Colonic mucosa (tissue), 4 donors: ENCODE data around the gene MED15. TPM values are rescaled to one million over a fixed set of nuclear protein-coding genes. Genes with fewer than 3 reads are reported as not detected.

Experiments
- DNase-seq: peaks from one replicate; pipeline ENCODE4 v3.0.0-alpha.2; 2020
- H3K27ac ChIP-seq: fragments of 200-600 bp; one replicate; pipeline ENCODE4 v1.8.0; 2021
- H3K27me3 ChIP-seq: fragments of 200-600 bp; one replicate; pipeline ENCODE4 v1.8.0; 2021
- H3K36me3 ChIP-seq: fragments of 200-600 bp; one replicate; pipeline ENCODE4 v1.8.0; 2021
- H3K4me1 ChIP-seq: fragments of 200-600 bp; one replicate; pipeline ENCODE4 v1.8.0; 2021; ENCODE audit warnings: mild to moderate bottlenecking
- H3K4me3 ChIP-seq: fragments of 200-600 bp; one replicate; pipeline ENCODE4 v1.8.0; 2021
- H3K9ac ChIP-seq, 2 donors: one replicate each; pipeline ENCODE4 v1.7.0; 2013; ENCODE audit warnings: control low read depth in 2 of 2, low read depth in 2 of 2, low read length in 2 of 2
- H3K9me3 ChIP-seq: fragments of 200-600 bp; one replicate; pipeline ENCODE4 v1.8.0; 2021
- CTCF ChIP-seq: fragments of 200-600 bp; IDR thresholded peaks from one replicate; pipeline ENCODE4 v1.8.0; 2022; ENCODE audit warnings: antibody characterized with exemption, mild to moderate bottlenecking
- intact Hi-C: fragments of 100-400 bp; cut with DNase I; formaldehyde crosslinking; loops from one replicate; pipeline ENCODE4 v1.14.1; 2022
- total RNA-seq, 2 donors: library from RNA; stranded (reverse); fragmentation: NEBNext Ultra II Directional in 1 of 2; extraction: Animal tissue kit (Norgen Biotek cat#: 25700) in 1 of 2; gene quantifications; one replicate each; pipeline ENCODE4 v1.2.1, GENCODE V29; 2021
- donor health status: healthy.
- donor health status: DM: no; HTN: no; CAD: no.
- donor health status: DM: no; HTN: no; CAD: no.

MED15 gene, protein sequence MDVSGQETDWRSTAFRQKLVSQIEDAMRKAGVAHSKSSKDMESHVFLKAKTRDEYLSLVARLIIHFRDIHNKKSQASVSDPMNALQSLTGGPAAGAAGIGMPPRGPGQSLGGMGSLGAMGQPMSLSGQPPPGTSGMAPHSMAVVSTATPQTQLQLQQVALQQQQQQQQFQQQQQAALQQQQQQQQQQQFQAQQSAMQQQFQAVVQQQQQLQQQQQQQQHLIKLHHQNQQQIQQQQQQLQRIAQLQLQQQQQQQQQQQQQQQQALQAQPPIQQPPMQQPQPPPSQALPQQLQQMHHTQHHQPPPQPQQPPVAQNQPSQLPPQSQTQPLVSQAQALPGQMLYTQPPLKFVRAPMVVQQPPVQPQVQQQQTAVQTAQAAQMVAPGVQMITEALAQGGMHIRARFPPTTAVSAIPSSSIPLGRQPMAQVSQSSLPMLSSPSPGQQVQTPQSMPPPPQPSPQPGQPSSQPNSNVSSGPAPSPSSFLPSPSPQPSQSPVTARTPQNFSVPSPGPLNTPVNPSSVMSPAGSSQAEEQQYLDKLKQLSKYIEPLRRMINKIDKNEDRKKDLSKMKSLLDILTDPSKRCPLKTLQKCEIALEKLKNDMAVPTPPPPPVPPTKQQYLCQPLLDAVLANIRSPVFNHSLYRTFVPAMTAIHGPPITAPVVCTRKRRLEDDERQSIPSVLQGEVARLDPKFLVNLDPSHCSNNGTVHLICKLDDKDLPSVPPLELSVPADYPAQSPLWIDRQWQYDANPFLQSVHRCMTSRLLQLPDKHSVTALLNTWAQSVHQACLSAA
- 100 to 1,000 TPM in 1 of 2 donors, 10 to 100 TPM in 1; 93.1 to 102 TPM for total RNA-seq

DNA sequence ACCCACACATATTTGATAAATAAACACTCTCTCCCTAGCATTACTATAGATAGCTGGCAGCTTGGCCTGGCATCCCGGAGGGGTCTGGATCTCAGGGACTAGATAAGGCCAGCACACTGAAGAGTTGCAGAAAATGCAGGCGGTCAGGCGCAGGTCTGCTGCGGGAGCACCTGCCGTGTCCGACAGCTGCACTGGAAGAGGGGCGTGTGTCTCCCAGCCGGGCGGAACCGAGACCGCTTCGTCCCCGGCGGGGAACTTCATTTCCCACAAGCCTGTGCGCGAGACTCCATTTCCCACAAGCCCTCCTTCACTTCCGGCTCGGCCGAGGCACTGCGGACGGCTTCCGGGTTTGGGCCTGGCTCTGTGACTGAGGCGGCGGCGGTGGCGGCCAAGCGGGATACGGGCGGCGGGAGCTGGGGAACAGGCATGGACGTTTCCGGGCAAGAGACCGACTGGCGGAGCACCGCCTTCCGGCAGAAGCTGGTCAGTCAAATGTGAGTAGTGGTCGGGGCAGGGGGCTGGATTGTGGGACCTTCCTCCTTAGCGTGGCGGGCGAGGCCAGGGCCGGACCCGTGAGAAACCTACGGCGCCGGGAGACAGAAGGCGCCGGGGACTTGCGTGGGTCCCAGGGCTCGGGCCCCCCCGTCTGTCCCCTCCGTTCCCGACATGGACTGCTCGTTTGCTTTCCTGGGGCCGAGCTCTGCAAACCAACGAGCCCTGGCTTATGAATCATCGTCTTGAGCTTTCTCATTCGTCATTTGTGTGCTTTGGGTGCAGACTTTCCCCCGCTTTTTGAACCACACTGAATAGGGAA lies at the start of gene MED15:
MED15 (plus strand) TSS at position 358 of the 814 bp plus-strand sequence; CDS start at position 427, 69 bp downstream.
- Histone ChIP-seq H3K9me3 (no peaks in the 10 kb centered on the region), H3K27ac (peak within 1 kb of the TSS; percentile 91), H3K9ac (peak within 1 kb of the TSS; percentile 96 to 98), H3K4me1 (peaks cover 17% of the 10 kb centered on the region), H3K36me3 (no peaks in the 10 kb centered on the region), H3K27me3 (no peaks in the 10 kb centered on the region), H3K4me3 (peak within 1 kb of the TSS; percentile 74)
- no peak for TF ChIP-seq CTCF
- intact Hi-C loops, result no loop called here
- DNase-seq, result peak; percentile 91

GRCh38 chr22:20458530-20459151 lies 48.8 kb upstream of the MED15 start:
- Histone ChIP-seq H3K4me1 (no peaks in the 10 kb centered on the region), H3K36me3 (no peaks in the 10 kb centered on the region), H3K4me3 (no peak overlapping the region), H3K27ac (no peak overlapping the region), H3K9me3 (no peaks in the 10 kb centered on the region), H3K27me3 (no peaks in the 10 kb centered on the region), H3K9ac (no peak overlapping the region)
- no peak for TF ChIP-seq CTCF
- DNase-seq, result no peak
- intact Hi-C loops, result no loop called here

GRCh38 chr22:20459152-20459542 lies 48.3 kb upstream of the MED15 start:
- H3K4me1 ChIP-seq, result no peaks in the 10 kb centered on the region
- intact Hi-C loops, result no loop called here
- H3K4me3 ChIP-seq, result no peak overlapping the region
- no peak for TF ChIP-seq CTCF
- H3K27ac ChIP-seq, result no peak overlapping the region
- no peaks in the 10 kb centered on the region for H3K27me3 ChIP-seq
- no peaks in the 10 kb centered on the region for H3K9me3 ChIP-seq
- no peak for DNase-seq
- no peak overlapping the region for H3K9ac ChIP-seq
- H3K36me3 ChIP-seq, result no peaks in the 10 kb centered on the region

GRCh38 chr22:20459862-20460261 lies 47.5 kb upstream of the MED15 start:
- DNase-seq, result no peak
- no peaks in the 10 kb centered on the region for H3K27me3 ChIP-seq
- H3K27ac ChIP-seq, result no peak overlapping the region
- no peak overlapping the region for H3K4me3 ChIP-seq
- no peaks in the 10 kb centered on the region for H3K9me3 ChIP-seq
- no peak overlapping the region for H3K9ac ChIP-seq
- TF ChIP-seq CTCF, result no peak
- H3K4me1 ChIP-seq, result no peaks in the 10 kb centered on the region
- no peaks in the 10 kb centered on the region for H3K36me3 ChIP-seq
- intact Hi-C loops, result no loop called here
